SJCRH30 (cell line): ENCODE measurements around the gene IL1RAPL1. TPM values are rescaled to one million over a fixed set of nuclear protein-coding genes. Genes with fewer than 3 reads are reported as not detected.

Source experiments
- DNase-seq, 2 experiments: peaks; one replicate each; pipeline ENCODE4 v3.0.0-alpha.2; 2015 to 2020
- H3K27ac ChIP-seq: fragments of 250-450 bp; sonication (Bioruptor Pico); 2 replicates; pipeline ENCODE4 v1.5.1; 2020; ENCODE audit warnings: mild to moderate bottlenecking, moderate library complexity
- H3K27me3 ChIP-seq: fragments of 250-450 bp; sonication (Bioruptor Pico); 2 replicates; pipeline ENCODE4 v1.5.1; 2020; ENCODE audit warnings: mild to moderate bottlenecking, moderate library complexity
- H3K36me3 ChIP-seq: fragments of 250-450 bp; sonication (Bioruptor Pico); 2 replicates; pipeline ENCODE4 v1.5.1; 2020; ENCODE audit warnings: mild to moderate bottlenecking, moderate library complexity
- H3K4me1 ChIP-seq: fragments of 250-450 bp; sonication (Bioruptor Pico); 2 replicates; pipeline ENCODE4 v1.5.1; 2020; ENCODE audit warnings: mild to moderate bottlenecking, moderate library complexity
- H3K4me3 ChIP-seq: fragments of 250-450 bp; sonication (Bioruptor Pico); 2 replicates; pipeline ENCODE4 v1.5.1; 2020; ENCODE audit warnings: mild to moderate bottlenecking, moderate library complexity
- H3K9me3 ChIP-seq: fragments of 250-450 bp; sonication (Bioruptor Pico); replicated peaks from 2 replicates; pipeline ENCODE4 v1.5.1; 2020; ENCODE audit warnings: mild to moderate bottlenecking, moderate library complexity
- total RNA-seq: library from RNA; depleted of rRNA; stranded (reverse); fragments of >200 nt; shearing (Covaris generic); gene quantifications from 2 replicates; pipeline ENCODE4 v1.2.3, GENCODE V29; 2014

IL1RAPL1 gene
- total RNA-seq, 1 experiment from 2014 or later = not detected

DNA sequence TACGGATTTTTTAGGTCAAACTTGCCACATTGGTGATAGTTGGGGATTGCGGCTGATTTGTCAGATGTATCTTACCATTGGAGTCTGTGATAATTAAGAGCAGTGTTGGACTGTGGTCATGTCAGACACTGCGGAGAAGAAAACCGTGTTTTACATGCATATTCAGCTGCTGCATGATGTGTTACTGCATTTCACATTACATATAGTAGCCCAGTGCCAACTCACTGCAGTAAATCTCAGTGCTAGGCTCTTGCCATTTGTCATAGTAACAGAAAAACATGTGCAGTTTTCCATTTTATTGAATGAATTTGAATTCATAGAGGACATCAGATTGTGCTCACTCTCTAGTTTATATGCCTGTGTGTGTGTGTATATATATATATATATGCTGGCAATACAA is 543.7 kb downstream of the IL1RAPL1 start:
- H3K4me1 ChIP-seq = no peaks in the 10 kb centered on the region

DNA sequence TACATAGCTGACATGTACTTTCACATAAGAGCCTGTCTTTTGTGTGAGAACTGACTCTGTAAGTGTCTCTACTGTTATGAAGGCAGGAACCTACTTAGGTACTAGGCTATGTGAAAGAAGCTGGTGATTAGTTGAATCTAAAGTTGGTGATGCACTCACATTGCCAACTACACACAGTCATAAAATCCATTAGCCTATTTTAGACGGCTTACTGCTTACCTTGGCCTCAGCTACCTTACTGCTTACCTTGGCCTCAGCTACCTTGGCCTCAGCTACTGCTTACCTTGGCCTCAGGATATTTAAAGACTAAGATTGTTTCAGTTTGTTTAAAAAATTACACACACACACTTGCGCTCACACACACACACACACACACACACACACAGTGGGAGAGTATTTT is 549.7 kb downstream of the IL1RAPL1 start:
- Histone ChIP-seq H3K4me1 (no peaks in the 10 kb centered on the region), H3K27ac (no peak overlapping the region), H3K4me3 (no peak overlapping the region), H3K27me3 (no peaks in the 10 kb centered on the region), H3K36me3 (no peaks in the 10 kb centered on the region), H3K9me3 (no peaks in the 10 kb centered on the region)
- no peak for DNase-seq

More for the DNA sequence above, 543.7 kb downstream of the IL1RAPL1 start:
- Histone ChIP-seq H3K9me3 (no peaks in the 10 kb centered on the region), H3K4me3 (no peak overlapping the region), H3K27me3 (no peaks in the 10 kb centered on the region), H3K27ac (no peak overlapping the region), H3K36me3 (no peaks in the 10 kb centered on the region)
- DNase-seq = no peak

- no peak overlapping the region for H3K27ac ChIP-seq
- no peak overlapping the region for H3K4me3 ChIP-seq
- H3K27me3 ChIP-seq = no peaks in the 10 kb centered on the region
- no peak for DNase-seq
- no peaks in the 10 kb centered on the region for H3K36me3 ChIP-seq
- no peaks in the 10 kb centered on the region for H3K9me3 ChIP-seq
- H3K4me1 ChIP-seq = no peaks in the 10 kb centered on the region
Measured at GRCh38 chrX:29138003-29138402, 550.8 kb downstream of the IL1RAPL1 start.

- Histone ChIP-seq H3K27ac (no peak overlapping the region), H3K36me3 (no peaks in the 10 kb centered on the region), H3K9me3 (no peaks in the 10 kb centered on the region), H3K27me3 (no peaks in the 10 kb centered on the region), H3K4me3 (no peak overlapping the region), H3K4me1 (no peaks in the 10 kb centered on the region)
- no peak for DNase-seq
Measured at GRCh38 chrX:29143356-29143755, 556.1 kb downstream of the IL1RAPL1 start.

GRCh38 chrX:29143756-29144155 is 556.5 kb downstream of the IL1RAPL1 start:
- Histone ChIP-seq H3K4me3 (no peak overlapping the region), H3K27me3 (no peaks in the 10 kb centered on the region), H3K36me3 (no peaks in the 10 kb centered on the region), H3K4me1 (no peaks in the 10 kb centered on the region), H3K27ac (no peak overlapping the region), H3K9me3 (no peaks in the 10 kb centered on the region)
- no peak for DNase-seq

DNA sequence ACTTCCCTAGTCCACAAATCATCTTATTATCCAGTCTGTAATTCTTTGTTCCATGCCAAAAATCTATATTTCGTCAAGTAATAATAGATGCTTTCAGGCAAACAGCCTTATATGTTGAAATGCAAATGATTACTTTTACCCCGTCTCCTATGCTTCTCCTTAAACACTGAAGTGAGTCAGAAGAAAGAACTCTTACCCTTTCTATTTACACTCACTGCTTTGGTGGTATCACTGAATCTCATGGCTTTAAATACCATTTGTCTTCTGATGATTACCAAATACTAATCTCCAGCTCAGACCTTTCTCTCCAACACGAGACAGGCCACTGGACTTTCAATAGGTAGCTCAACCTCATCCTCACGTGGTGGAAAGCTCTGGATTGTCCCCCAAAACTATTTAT is 558.1 kb downstream of the IL1RAPL1 start:
- H3K27ac ChIP-seq = no peak overlapping the region
- H3K27me3 ChIP-seq = no peaks in the 10 kb centered on the region
- no peak overlapping the region for H3K4me3 ChIP-seq
- no peaks in the 10 kb centered on the region for H3K9me3 ChIP-seq
- DNase-seq = no peak
- no peaks in the 10 kb centered on the region for H3K36me3 ChIP-seq
- no peaks in the 10 kb centered on the region for H3K4me1 ChIP-seq

DNA sequence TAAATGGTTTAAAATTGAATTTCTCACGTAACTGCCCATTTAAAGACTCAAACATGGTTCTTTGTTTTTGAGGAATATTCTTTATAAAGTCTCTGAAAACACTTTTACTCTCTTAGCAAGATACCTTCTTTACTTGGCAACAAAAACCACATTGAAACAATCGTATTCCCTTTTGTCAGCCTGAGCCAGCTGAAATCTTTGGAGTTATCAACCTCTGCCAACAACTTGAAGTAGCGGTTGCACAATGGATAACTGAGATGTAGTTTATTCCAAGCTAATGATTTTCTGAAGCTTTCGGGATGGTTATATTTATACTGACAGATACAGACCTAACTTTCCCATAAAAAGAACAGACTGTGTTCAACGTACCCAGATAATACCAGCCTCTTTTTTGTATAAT is 561.3 kb downstream of the IL1RAPL1 start:
- no peaks in the 10 kb centered on the region for H3K27me3 ChIP-seq
- no peaks in the 10 kb centered on the region for H3K4me1 ChIP-seq
- no peak overlapping the region for H3K27ac ChIP-seq
- no peaks in the 10 kb centered on the region for H3K9me3 ChIP-seq
- H3K36me3 ChIP-seq = no peaks in the 10 kb centered on the region
- no peak for DNase-seq
- H3K4me3 ChIP-seq = no peak overlapping the region

DNA sequence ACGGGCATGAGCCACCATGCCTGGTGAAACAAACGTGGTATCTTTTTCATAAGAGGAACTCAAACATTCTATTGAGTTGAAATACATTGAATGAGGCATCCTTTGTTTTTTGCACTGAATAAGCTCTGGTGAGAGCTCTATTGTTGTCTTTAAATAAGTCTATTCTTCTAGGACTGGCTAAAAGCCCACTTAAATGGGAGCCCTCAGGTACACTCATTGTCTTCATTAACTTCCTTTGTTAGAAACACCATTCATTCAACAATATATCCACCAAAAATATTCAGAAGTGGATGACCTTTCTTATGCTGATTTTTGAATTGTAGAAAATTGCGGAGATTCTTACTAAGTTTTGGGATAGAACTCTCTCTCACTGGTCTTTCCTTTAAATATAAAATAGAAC is 568.0 kb downstream of the IL1RAPL1 start:
- H3K4me1 ChIP-seq = no peaks in the 10 kb centered on the region
- H3K27ac ChIP-seq = no peak overlapping the region
- no peak for DNase-seq
- no peaks in the 10 kb centered on the region for H3K36me3 ChIP-seq
- H3K27me3 ChIP-seq = no peaks in the 10 kb centered on the region
- H3K9me3 ChIP-seq = no peaks in the 10 kb centered on the region
- no peak overlapping the region for H3K4me3 ChIP-seq

DNA sequence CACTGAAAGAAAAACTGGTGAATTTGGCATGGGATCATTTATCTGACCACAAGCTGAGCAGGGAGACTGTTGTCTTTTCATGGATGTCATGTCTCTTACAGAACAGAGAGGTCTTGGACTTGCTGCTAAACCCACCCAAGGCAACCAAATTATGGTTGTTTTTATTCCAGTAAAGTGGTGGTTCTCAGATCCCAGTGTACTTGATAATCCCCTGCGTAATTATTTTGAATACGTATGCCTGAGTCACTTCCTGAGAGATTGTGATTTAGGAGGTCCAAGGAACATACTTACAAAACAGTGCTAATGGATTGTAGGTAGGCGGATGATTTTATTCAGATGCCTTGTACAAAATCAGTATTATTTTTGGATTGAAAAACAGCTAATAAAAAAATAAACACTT is 585.6 kb downstream of the IL1RAPL1 start:
- Histone ChIP-seq H3K9me3 (no peaks in the 10 kb centered on the region), H3K4me1 (no peaks in the 10 kb centered on the region), H3K27ac (no peak overlapping the region), H3K36me3 (no peaks in the 10 kb centered on the region), H3K27me3 (no peaks in the 10 kb centered on the region), H3K4me3 (no peak overlapping the region)
- no peak for DNase-seq

DNA sequence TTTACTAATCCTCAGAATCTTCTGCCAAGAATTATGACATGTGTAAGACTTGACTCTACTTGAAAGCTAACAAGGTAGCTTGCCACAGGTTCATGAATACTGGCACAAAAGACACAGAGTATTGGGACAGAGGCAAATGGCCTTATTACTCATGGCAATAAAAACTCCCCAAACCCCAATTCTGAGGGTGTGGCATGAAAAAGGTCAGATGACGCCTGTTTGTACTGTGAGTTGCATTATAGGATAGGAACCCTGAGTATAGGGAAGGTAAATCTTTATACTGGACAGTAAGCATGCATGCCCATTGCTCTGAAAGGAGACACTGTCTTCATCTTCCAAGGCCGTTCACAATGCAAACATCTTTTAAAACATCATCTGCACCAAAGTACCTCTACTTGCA is 600.0 kb downstream of the IL1RAPL1 start:
- H3K27me3 ChIP-seq = no peaks in the 10 kb centered on the region
- no peaks in the 10 kb centered on the region for H3K9me3 ChIP-seq
- H3K27ac ChIP-seq = no peak overlapping the region
- no peak for DNase-seq
- H3K4me3 ChIP-seq = no peak overlapping the region
- no peaks in the 10 kb centered on the region for H3K4me1 ChIP-seq
- H3K36me3 ChIP-seq = no peaks in the 10 kb centered on the region

- H3K4me3 ChIP-seq = no peak overlapping the region
- no peaks in the 10 kb centered on the region for H3K9me3 ChIP-seq
- H3K27ac ChIP-seq = no peak overlapping the region
- no peak for DNase-seq
- no peaks in the 10 kb centered on the region for H3K27me3 ChIP-seq
- no peaks in the 10 kb centered on the region for H3K4me1 ChIP-seq
- no peaks in the 10 kb centered on the region for H3K36me3 ChIP-seq
Measured at GRCh38 chrX:29196501-29196900, 609.3 kb downstream of the IL1RAPL1 start.

DNA sequence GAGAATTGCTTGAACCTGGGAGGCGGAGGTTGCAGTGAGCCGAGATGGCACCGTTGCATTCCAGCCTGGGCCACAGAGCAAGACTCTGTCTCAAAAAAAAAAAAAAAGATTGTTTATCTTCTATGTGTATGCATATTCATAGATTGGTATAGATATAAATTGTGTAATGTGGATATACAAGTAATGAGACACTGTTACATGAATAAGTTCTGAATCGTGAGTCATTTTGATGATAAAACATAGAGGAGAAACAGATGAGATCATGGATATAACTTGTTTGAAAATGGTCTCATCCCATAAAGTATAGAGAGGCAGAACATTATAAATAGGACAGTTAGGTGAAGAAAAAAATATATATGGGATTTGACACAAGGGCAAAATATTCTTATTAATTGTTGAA is 628.0 kb downstream of the IL1RAPL1 start:
- H3K9me3 ChIP-seq = no peaks in the 10 kb centered on the region
- DNase-seq = no peak

DNA sequence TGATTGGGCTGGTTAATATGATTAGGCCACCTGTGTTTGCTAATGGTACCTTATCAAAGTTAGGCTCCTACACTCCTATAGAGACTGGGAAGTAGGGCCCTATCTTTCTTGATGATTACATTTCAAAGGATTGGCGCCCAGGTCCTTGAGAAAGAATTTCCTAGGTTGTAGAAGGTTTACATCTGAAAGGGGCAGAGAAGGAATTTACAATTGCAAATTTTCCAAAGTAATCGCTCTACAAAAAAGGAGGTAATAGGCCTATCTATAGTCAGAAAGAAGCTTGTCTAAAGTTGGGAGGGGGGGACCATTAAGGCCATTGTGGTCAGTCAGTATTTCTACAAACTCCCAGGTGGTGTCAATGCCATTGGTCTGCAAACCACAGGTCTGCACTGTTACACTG is 638.4 kb downstream of the IL1RAPL1 start:
- Histone ChIP-seq H3K27me3 (no peaks in the 10 kb centered on the region), H3K4me1 (no peaks in the 10 kb centered on the region), H3K9me3 (no peaks in the 10 kb centered on the region), H3K27ac (no peak overlapping the region), H3K36me3 (no peaks in the 10 kb centered on the region), H3K4me3 (no peak overlapping the region)
- no peak for DNase-seq

More for the DNA sequence above, 628.0 kb downstream of the IL1RAPL1 start:
- Histone ChIP-seq H3K36me3 (no peaks in the 10 kb centered on the region), H3K27ac (no peak overlapping the region), H3K4me1 (no peaks in the 10 kb centered on the region), H3K27me3 (no peaks in the 10 kb centered on the region), H3K4me3 (no peak overlapping the region)

GRCh38 chrX:29229802-29230201 is 642.6 kb downstream of the IL1RAPL1 start:
- Histone ChIP-seq H3K4me3 (no peak overlapping the region), H3K36me3 (no peaks in the 10 kb centered on the region), H3K27me3 (no peaks in the 10 kb centered on the region), H3K4me1 (no peaks in the 10 kb centered on the region), H3K9me3 (no peaks in the 10 kb centered on the region), H3K27ac (no peak overlapping the region)
- DNase-seq = no peak

DNA sequence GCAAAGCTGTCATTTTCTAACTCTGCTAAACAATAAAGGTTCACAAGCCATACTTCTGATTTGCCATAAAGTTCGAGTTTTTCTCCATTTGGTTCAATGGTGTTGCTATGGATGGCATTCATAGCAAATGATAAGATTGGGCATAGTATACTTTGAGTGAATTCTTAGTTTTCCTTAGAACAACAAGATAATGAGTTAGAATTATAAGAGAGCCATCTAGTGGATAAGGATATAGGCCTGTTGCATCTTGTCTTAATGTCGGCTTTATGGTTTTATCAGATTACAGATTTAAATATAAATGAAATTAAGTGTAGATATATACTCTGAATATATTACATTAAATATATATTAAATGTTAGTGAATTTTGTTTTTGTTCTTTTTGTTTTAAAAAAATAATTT is 644.6 kb downstream of the IL1RAPL1 start:
- Histone ChIP-seq H3K27ac (no peak overlapping the region), H3K4me1 (no peaks in the 10 kb centered on the region), H3K4me3 (no peak overlapping the region), H3K9me3 (no peaks in the 10 kb centered on the region), H3K27me3 (no peaks in the 10 kb centered on the region), H3K36me3 (no peaks in the 10 kb centered on the region)
- no peak for DNase-seq

- no peak overlapping the region for H3K27ac ChIP-seq
- H3K27me3 ChIP-seq = no peaks in the 10 kb centered on the region
- no peaks in the 10 kb centered on the region for H3K36me3 ChIP-seq
- no peak for DNase-seq
- no peaks in the 10 kb centered on the region for H3K9me3 ChIP-seq
- no peak overlapping the region for H3K4me3 ChIP-seq
- no peaks in the 10 kb centered on the region for H3K4me1 ChIP-seq
Measured at GRCh38 chrX:29233592-29234183, 646.4 kb downstream of the IL1RAPL1 start.
